OCI-LY7 (cell line): ENCODE results near the gene ZFYVE28. TPM values are rescaled to one million over a fixed set of nuclear protein-coding genes. Genes with fewer than 3 reads are reported as not detected.

Experiments used
- BruUV-seq: library from RNA; stranded (reverse); fragments of 400-500 nt; replicated peaks from 2 replicates; lab custom pipeline; 2021; lab: Mats Ljungman, UMichigan
- CTCF ChIA-PET: fragments of 300-600 bp; sonication (Branson Sonifier 250); formaldehyde crosslinking; loops from one replicate; lab custom pipeline; 2022; ENCODE audit warnings: antibody characterized with exemption; ENCODE audit not compliant: unreplicated experiment; lab: Charles Lee
- POLR2A ChIA-PET: fragments of 300-600 bp; sonication (Branson Sonifier 250); formaldehyde crosslinking; loops from one replicate; lab custom pipeline; 2022; ENCODE audit warnings: antibody characterized with exemption; lab: Charles Lee
- DNase-seq: peaks from one replicate; pipeline ENCODE4 v3.0.0-alpha.2; 2015; ENCODE audit warnings: low spot score
- H2AFZ ChIP-seq: fragments of 200-600 bp; sonication (generic), shearing (Covaris generic); 2 replicates; pipeline ENCODE4 v1.6.1; 2014; ENCODE audit warnings: mild to moderate bottlenecking, antibody characterized with exemption, low read length, moderate library complexity
- H3K27ac ChIP-seq: fragments of 200-600 bp; sonication (generic); 2 replicates; pipeline ENCODE4 v1.5.1; 2014; ENCODE audit warnings: mixed run types, low read depth, mild to moderate bottlenecking, moderate library complexity, low read length, inconsistent platforms; ENCODE audit not compliant: poor library complexity, severe bottlenecking
- H3K36me3 ChIP-seq: fragments of 200-600 bp; sonication (generic); 2 replicates; pipeline ENCODE4 v1.6.1; 2014; ENCODE audit warnings: mild to moderate bottlenecking, antibody characterized with exemption, low read length, moderate library complexity, mixed read lengths; ENCODE audit not compliant: insufficient read depth
- H3K4me1 ChIP-seq: fragments of 200-600 bp; sonication (generic); 2 replicates; pipeline ENCODE4 v1.5.1; 2014; ENCODE audit warnings: mild to moderate bottlenecking, low read length; ENCODE audit not compliant: insufficient read depth, poor library complexity, severe bottlenecking
- H3K4me2 ChIP-seq: fragments of 200-600 bp; sonication (generic); 2 replicates; pipeline ENCODE4 v1.6.1; 2014; ENCODE audit warnings: mild to moderate bottlenecking, low read length
- H3K4me3 ChIP-seq: fragments of 200-600 bp; sonication (generic); 2 replicates; pipeline ENCODE4 v1.5.1; 2014; ENCODE audit warnings: mild to moderate bottlenecking, low read depth, low read length; ENCODE audit not compliant: poor library complexity, severe bottlenecking
- H3K79me2 ChIP-seq: fragments of 200-600 bp; sonication (generic); 2 replicates; pipeline ENCODE4 v1.6.1; 2016; ENCODE audit warnings: low read depth, mild to moderate bottlenecking, low read length, moderate library complexity, mixed read lengths; ENCODE audit not compliant: insufficient read depth
- H3K9me2 ChIP-seq: fragments of 200-600 bp; sonication (generic); 2 replicates; pipeline ENCODE4 v1.6.1; 2016; ENCODE audit warnings: mild to moderate bottlenecking, low read length, mixed read lengths; ENCODE audit not compliant: insufficient read depth
- H3K9me3 ChIP-seq: fragments of 200-600 bp; sonication (generic); 2 replicates; pipeline ENCODE4 v1.6.1; 2014; ENCODE audit warnings: mild to moderate bottlenecking, mixed run types, low read length, mixed read lengths
- H4K20me1 ChIP-seq: fragments of 200-600 bp; sonication (generic); 2 replicates; pipeline ENCODE4 v1.6.1; 2014; ENCODE audit warnings: mild to moderate bottlenecking, antibody characterized with exemption, low read length, moderate library complexity, mixed read lengths; ENCODE audit not compliant: insufficient read depth
- CTCF ChIP-seq: fragments of 200-600 bp; sonication (generic); conservative IDR thresholded peaks from 2 replicates; pipeline ENCODE4 v1.5.1; 2014; ENCODE audit warnings: mild to moderate bottlenecking, antibody characterized with exemption, low read length, moderate library complexity, mixed read lengths
- EZH2phosphoT487 ChIP-seq: fragments of 200-600 bp; sonication (generic); IDR thresholded peaks from 2 replicates; pipeline ENCODE4 v1.6.1; 2018; ENCODE audit warnings: low read depth, borderline replicate concordance, mild to moderate bottlenecking, mixed run types, antibody characterized with exemption, low read length, moderate library complexity, mixed read lengths
- intact Hi-C: fragments of 100-400 bp; cut with micrococcal nuclease; formaldehyde crosslinking; loops from one replicate; pipeline ENCODE4 v1.10.0; 2022; ENCODE audit not compliant: unreplicated experiment
- total RNA-seq, 2 experiments: library from RNA; depleted of rRNA in 1 of 2; stranded (reverse); fragments of >200 nt in 1 of 2; shearing (Covaris generic) in 1 of 2; gene quantifications; 2 replicates each; pipeline ENCODE4 v1.2.3, GENCODE V29; 2014 to 2022

Gene ZFYVE28
- total RNA-seq, 2 experiments from 2014 or later = 0.32 TPM; not detected in 1

- H3K9me2 ChIP-seq = no peaks in the 10 kb centered on the region
- no peak overlapping the region for H3K4me3 ChIP-seq
- CTCF ChIA-PET = no interaction called here
- BruUV-seq = no TSS peak
- DNase-seq = no peak
- intact Hi-C loops = no loop called here
- POLR2A ChIA-PET = no interaction called here
- no peak overlapping the region for H3K4me2 ChIP-seq
- no peaks in the 10 kb centered on the region for H3K36me3 ChIP-seq
- no peaks in the 10 kb centered on the region for H4K20me1 ChIP-seq
- TF ChIP-seq EZH2phosphoT487 (no peak), CTCF (no peak)
- no peak overlapping the region for H2AFZ ChIP-seq
- H3K9me3 ChIP-seq = no peaks in the 10 kb centered on the region
- H3K27ac ChIP-seq = no peak overlapping the region
- peaks cover 16% of the 10 kb centered on the region for H3K4me1 ChIP-seq
- no peaks in the 10 kb centered on the region for H3K79me2 ChIP-seq
These were observed 7.1 kb upstream of the ZFYVE28 start for GRCh38 chr4:2425386-2426068.

- H3K4me3 ChIP-seq = no peak overlapping the region
- no TSS peak for BruUV-seq
- H2AFZ ChIP-seq = no peak overlapping the region
- no peaks in the 10 kb centered on the region for H3K9me2 ChIP-seq
- no peak overlapping the region for H3K4me2 ChIP-seq
- peaks cover 18% of the 10 kb centered on the region for H3K4me1 ChIP-seq
- POLR2A ChIA-PET = no interaction called here
- DNase-seq = no peak
- H3K36me3 ChIP-seq = no peaks in the 10 kb centered on the region
- H4K20me1 ChIP-seq = no peaks in the 10 kb centered on the region
- TF ChIP-seq EZH2phosphoT487 (no peak), CTCF (no peak)
- no peaks in the 10 kb centered on the region for H3K79me2 ChIP-seq
- CTCF ChIA-PET = no interaction called here
- no peak overlapping the region for H3K27ac ChIP-seq
- no peaks in the 10 kb centered on the region for H3K9me3 ChIP-seq
- intact Hi-C loops = no loop called here
These were observed 6.1 kb upstream of the ZFYVE28 start for GRCh38 chr4:2424581-2424980.

- TF ChIP-seq CTCF = no peak
- TF ChIP-seq EZH2phosphoT487 = no peak
- Histone ChIP-seq H3K4me2 (no peak overlapping the region), H3K9me3 (no peaks in the 10 kb centered on the region), H3K4me1 (peaks cover 23% of the 10 kb centered on the region), H3K36me3 (no peaks in the 10 kb centered on the region), H4K20me1 (no peaks in the 10 kb centered on the region), H3K27ac (no peak overlapping the region), H3K79me2 (no peaks in the 10 kb centered on the region), H2AFZ (no peak overlapping the region), H3K4me3 (no peak overlapping the region), H3K9me2 (no peaks in the 10 kb centered on the region)
- CTCF ChIA-PET = interaction anchor here (0.6 kb wide), 1 partner anchor 366 kb away, joined by 3 read pairs; no protein-coding TSS in a partner anchor
- BruUV-seq = no TSS peak
- no peak for DNase-seq
- intact Hi-C loops = no loop called here
- POLR2A ChIA-PET = no interaction called here
These were observed 5.2 kb upstream of the ZFYVE28 start for GRCh38 chr4:2423695-2424094.
